ENCODE results near the gene ACTR1B.
"Not testable (repeated sequence)": the region's sequence is repeated elsewhere in the genome, so short reads cannot be mapped to it uniquely, and the experiment has no call there.

DNA sequence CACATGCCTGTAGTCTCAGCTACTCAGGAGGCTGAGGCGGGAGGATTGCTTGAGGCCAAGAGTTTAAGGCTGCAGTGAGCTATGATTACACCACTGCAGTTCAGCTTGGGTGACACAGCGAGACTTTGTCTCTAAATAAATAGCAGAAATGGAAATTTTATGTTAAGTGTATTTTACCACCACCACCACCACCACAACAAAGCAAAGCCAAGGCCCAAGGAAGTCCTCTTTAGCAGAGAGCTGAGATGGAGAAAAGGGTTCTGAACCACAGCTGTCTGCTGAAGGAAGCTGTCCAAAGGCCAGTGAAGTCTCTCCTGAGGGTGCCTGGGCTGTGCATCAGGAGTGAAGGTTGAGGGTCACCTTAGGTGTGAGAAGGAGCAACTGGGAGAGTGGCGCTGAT is 23.4 kb upstream of the ACTR1B start:
- TF ChIP-seq ZNF274 (IDR thresholded peaks at IDR 0.05; ENCODE audit: low read depth, low read length); YY1 (IDR thresholded peaks at IDR 0.05; ENCODE audit: insufficient read depth, insufficient read length): not testable (repeated sequence)

Measured in NT2/D1 (cell line).